Loucy (cell line): ENCODE data around the gene PFN1.

Source experiments
- EZH2phosphoT487 ChIP-seq: fragments of 200-600 bp; IDR thresholded peaks from 2 replicates; pipeline ENCODE4 v1.6.1; 2018; ENCODE audit warnings: antibody characterized with exemption, mild to moderate bottlenecking, moderate library complexity, borderline replicate concordance
- TF ChIP-seq, protein P1 (sequence below): fragments of 200-600 bp; sonication (generic); conservative IDR thresholded peaks from 2 replicates; pipeline ENCODE4 v1.5.1; 2014; ENCODE audit warnings: mild to moderate bottlenecking, antibody characterized with exemption, low read length

GRCh38 chr17:4945944-4946280, 2.4 kb downstream of the PFN1 start:
- TF ChIP-seq, protein P1, sequence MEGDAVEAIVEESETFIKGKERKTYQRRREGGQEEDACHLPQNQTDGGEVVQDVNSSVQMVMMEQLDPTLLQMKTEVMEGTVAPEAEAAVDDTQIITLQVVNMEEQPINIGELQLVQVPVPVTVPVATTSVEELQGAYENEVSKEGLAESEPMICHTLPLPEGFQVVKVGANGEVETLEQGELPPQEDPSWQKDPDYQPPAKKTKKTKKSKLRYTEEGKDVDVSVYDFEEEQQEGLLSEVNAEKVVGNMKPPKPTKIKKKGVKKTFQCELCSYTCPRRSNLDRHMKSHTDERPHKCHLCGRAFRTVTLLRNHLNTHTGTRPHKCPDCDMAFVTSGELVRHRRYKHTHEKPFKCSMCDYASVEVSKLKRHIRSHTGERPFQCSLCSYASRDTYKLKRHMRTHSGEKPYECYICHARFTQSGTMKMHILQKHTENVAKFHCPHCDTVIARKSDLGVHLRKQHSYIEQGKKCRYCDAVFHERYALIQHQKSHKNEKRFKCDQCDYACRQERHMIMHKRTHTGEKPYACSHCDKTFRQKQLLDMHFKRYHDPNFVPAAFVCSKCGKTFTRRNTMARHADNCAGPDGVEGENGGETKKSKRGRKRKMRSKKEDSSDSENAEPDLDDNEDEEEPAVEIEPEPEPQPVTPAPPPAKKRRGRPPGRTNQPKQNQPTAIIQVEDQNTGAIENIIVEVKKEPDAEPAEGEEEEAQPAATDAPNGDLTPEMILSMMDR: no peak
- no peak for TF ChIP-seq EZH2phosphoT487
